GM19452 (cell line): ENCODE data around the gene GPR78.
"Not testable (repeated sequence)": the region's sequence is repeated elsewhere in the genome, so short reads cannot be mapped to it uniquely, and the experiment has no call there.

Experiments
- ATAC-seq: cut with Tn5 transposase; IDR thresholded peaks from one replicate; pipeline ENCODE4 v1.9.1; 2021; ENCODE audit not compliant: unreplicated experiment

The GPR78 gene

GRCh38 chr4:8560265-8561047 lies 19.7 kb upstream of the GPR78 start:
- ATAC-seq, result no peak

GRCh38 chr4:8564595-8564994 lies 15.6 kb upstream of the GPR78 start:
- no peak for ATAC-seq

- ATAC-seq, result no peak
Observed at GRCh38 chr4:8568068-8568668, 12.0 kb upstream of the GPR78 start.

- ATAC-seq, result no peak
Observed at GRCh38 chr4:8570201-8570600, 10.0 kb upstream of the GPR78 start.

GRCh38 chr4:8571702-8572685 lies 8.2 kb upstream of the GPR78 start:
- ATAC-seq, result no peak

- no peak for ATAC-seq
Observed at GRCh38 chr4:8573266-8573665, 6.9 kb upstream of the GPR78 start.

- no peak for ATAC-seq
Observed at GRCh38 chr4:8574796-8575370, 5.3 kb upstream of the GPR78 start.

- no peak for ATAC-seq
Observed at GRCh38 chr4:8575457-8575856, 4.7 kb upstream of the GPR78 start.

GRCh38 chr4:8576591-8576990 lies 3.6 kb upstream of the GPR78 start:
- ATAC-seq, result not testable (repeated sequence)

- no peak for ATAC-seq
Observed at GRCh38 chr4:8577046-8577445, 3.1 kb upstream of the GPR78 start.

GRCh38 chr4:8577972-8578371 lies 2.2 kb upstream of the GPR78 start:
- ATAC-seq, result no peak

GRCh38 chr4:8578717-8579116 lies 1.5 kb upstream of the GPR78 start:
- ATAC-seq, result no peak

- ATAC-seq, result no peak
Observed at GRCh38 chr4:8579526-8580320, 469 bp upstream of the GPR78 start.

- no peak for ATAC-seq
Observed at GRCh38 chr4:8581094-8581861, 1.1 kb downstream of the GPR78 start.

- ATAC-seq, result no peak
Observed at GRCh38 chr4:8582016-8582415, 1.8 kb downstream of the GPR78 start.

GRCh38 chr4:8582436-8582835 lies 2.2 kb downstream of the GPR78 start:
- ATAC-seq, result no peak

- no peak for ATAC-seq
Observed at GRCh38 chr4:8582941-8583654, 2.9 kb downstream of the GPR78 start.

- no peak for ATAC-seq
Observed at GRCh38 chr4:8583655-8584025, 3.4 kb downstream of the GPR78 start.

- ATAC-seq, result no peak
Observed at GRCh38 chr4:8585186-8585585, 5.0 kb downstream of the GPR78 start.
